ENCODE data around the gene PTPRN.

GRCh38 chr2:219269362-219270054 lies 39.7 kb downstream of the PTPRN start:
- TF ChIP-seq GATA3 (IDR thresholded peaks at IDR 0.05; ENCODE audit: low read depth, low read length) (no peak), GATA2 (IDR thresholded peaks at IDR 0.05; ENCODE audit: low read depth, low read length) (no peak)

Measured in SH-SY5Y (cell line).